Measurements from ENCODE around the gene ST6GALNAC6. TPM values are rescaled to one million over a fixed set of nuclear protein-coding genes. Genes with fewer than 3 reads are reported as not detected.

ST6GALNAC6 gene
- total and polyA plus RNA-seq, 10 of the 15 experiments (the other 5 are each of a cell fraction or from before 2014, with no cell fraction given): 0.40 to 27.0 (median 16.8) TPM

DNA sequence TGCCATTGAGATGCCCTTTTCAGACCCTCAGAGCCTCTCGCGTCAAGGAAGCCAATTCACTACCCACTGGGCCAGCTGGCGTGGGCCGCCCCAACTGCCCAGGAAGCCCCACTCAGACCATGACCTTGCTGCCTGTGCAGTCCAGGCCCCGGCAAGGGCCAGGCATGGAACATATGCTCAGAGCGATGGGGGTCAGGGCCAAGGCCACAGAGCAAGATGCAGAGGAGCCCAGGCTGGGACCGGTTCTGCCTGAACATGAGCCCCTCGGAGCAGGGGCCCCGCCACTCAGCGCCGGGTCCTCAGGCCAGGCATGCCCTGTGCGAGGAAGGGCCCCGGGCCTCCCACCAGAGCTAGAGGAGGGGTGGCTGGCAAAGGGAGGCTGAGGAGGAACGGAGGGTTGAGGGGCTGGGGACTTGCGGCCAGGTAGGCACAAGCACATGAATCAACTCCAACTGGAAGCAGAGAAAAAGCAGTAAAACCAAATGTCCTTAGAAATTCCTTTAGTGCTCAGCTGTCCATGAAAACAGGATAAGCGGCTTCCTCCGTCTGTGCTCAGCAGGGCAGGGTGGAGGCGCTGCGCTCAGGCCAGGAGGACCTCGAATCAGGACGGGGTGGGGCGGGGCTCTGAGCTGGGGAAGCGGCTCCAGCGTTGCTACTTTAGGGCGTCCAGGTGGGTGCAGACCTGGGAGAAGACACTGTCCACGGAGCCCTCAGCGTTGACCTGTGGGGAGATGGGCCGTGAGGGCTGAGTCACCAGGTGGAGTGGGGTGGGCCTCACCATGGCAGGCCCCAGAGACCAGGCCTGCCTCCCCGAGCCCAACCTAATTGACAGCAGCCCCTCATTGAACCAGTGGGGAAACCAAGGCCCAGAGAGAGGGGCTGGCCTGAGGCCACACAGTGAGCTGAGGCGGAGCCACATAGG is 31.8 kb downstream of the ST6GALNAC6 start:
- ATAC-seq (no peak), FAIRE-seq (no peak), DNase-seq (ENCODE audit: low read depth, low spot score) (no peak)
- H3K9me3 ChIP-seq (replicated peaks; ENCODE audit: control insufficient read depth, insufficient read depth, low read length): no peaks in the 10 kb centered on the region
- no peak overlapping the region for H3K9ac ChIP-seq (ENCODE audit: control insufficient read depth, insufficient read depth, low read length)
- H3K79me2 ChIP-seq (ENCODE audit: control insufficient read depth, insufficient read depth, low read length): no peaks in the 10 kb centered on the region
- H2AFZ ChIP-seq (ENCODE audit: control insufficient read depth, low read depth, low read length): no peak overlapping the region
- no TSS peak for BruUV-seq (replicated peaks)
- WGBS (ENCODE audit: insufficient coverage, insufficient replicate concordance, low lambda C conversion rate, missing lambda C conversion rate): 87% methylated on average over 29 of the region's 30 CpGs
- H3K4me3 ChIP-seq: no peak overlapping the region
- TF ChIP-seq NFXL1 (IDR thresholded peaks at IDR 0.05; ENCODE audit: borderline replicate concordance): no peak
- TF ChIP-seq SP1 (IDR thresholded peaks at IDR 0.05; ENCODE audit: low read depth, low read length): no peak
- TF ChIP-seq TARDBP (IDR thresholded peaks at IDR 0.05; ENCODE audit: borderline replicate concordance): no peak
- no peak for TF ChIP-seq RUNX3 (IDR thresholded peaks at IDR 0.05; ENCODE audit: low read length)
- TF ChIP-seq ZSCAN29 (IDR thresholded peaks at IDR 0.05): no peak
- no peak for TF ChIP-seq NR2C2 (IDR thresholded peaks at IDR 0.05; ENCODE audit: borderline replicate concordance, control insufficient read depth, insufficient read length, low read depth)
- TF ChIP-seq, protein P1, sequence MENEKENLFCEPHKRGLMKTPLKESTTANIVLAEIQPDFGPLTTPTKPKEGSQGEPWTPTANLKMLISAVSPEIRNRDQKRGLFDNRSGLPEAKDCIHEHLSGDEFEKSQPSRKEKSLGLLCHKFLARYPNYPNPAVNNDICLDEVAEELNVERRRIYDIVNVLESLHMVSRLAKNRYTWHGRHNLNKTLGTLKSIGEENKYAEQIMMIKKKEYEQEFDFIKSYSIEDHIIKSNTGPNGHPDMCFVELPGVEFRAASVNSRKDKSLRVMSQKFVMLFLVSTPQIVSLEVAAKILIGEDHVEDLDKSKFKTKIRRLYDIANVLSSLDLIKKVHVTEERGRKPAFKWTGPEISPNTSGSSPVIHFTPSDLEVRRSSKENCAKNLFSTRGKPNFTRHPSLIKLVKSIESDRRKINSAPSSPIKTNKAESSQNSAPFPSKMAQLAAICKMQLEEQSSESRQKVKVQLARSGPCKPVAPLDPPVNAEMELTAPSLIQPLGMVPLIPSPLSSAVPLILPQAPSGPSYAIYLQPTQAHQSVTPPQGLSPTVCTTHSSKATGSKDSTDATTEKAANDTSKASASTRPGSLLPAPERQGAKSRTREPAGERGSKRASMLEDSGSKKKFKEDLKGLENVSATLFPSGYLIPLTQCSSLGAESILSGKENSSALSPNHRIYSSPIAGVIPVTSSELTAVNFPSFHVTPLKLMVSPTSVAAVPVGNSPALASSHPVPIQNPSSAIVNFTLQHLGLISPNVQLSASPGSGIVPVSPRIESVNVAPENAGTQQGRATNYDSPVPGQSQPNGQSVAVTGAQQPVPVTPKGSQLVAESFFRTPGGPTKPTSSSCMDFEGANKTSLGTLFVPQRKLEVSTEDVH (IDR thresholded peaks at IDR 0.05; ENCODE audit: low read depth, partially characterized antibody): no peak
- TF ChIP-seq, protein P2, sequence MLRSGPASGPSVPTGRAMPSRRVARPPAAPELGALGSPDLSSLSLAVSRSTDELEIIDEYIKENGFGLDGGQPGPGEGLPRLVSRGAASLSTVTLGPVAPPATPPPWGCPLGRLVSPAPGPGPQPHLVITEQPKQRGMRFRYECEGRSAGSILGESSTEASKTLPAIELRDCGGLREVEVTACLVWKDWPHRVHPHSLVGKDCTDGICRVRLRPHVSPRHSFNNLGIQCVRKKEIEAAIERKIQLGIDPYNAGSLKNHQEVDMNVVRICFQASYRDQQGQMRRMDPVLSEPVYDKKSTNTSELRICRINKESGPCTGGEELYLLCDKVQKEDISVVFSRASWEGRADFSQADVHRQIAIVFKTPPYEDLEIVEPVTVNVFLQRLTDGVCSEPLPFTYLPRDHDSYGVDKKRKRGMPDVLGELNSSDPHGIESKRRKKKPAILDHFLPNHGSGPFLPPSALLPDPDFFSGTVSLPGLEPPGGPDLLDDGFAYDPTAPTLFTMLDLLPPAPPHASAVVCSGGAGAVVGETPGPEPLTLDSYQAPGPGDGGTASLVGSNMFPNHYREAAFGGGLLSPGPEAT (IDR thresholded peaks at IDR 0.05; ENCODE audit: low read depth): no peak
- no peak for TF ChIP-seq NBN (IDR thresholded peaks at IDR 0.05)
- no peak for TF ChIP-seq POU2F2 (IDR thresholded peaks at IDR 0.05; ENCODE audit: borderline replicate concordance, low read depth, low read length)
- no peak for TF ChIP-seq CHD1 (IDR thresholded peaks at IDR 0.05; ENCODE audit: low read depth, low read length)
- TF ChIP-seq, protein P3, sequence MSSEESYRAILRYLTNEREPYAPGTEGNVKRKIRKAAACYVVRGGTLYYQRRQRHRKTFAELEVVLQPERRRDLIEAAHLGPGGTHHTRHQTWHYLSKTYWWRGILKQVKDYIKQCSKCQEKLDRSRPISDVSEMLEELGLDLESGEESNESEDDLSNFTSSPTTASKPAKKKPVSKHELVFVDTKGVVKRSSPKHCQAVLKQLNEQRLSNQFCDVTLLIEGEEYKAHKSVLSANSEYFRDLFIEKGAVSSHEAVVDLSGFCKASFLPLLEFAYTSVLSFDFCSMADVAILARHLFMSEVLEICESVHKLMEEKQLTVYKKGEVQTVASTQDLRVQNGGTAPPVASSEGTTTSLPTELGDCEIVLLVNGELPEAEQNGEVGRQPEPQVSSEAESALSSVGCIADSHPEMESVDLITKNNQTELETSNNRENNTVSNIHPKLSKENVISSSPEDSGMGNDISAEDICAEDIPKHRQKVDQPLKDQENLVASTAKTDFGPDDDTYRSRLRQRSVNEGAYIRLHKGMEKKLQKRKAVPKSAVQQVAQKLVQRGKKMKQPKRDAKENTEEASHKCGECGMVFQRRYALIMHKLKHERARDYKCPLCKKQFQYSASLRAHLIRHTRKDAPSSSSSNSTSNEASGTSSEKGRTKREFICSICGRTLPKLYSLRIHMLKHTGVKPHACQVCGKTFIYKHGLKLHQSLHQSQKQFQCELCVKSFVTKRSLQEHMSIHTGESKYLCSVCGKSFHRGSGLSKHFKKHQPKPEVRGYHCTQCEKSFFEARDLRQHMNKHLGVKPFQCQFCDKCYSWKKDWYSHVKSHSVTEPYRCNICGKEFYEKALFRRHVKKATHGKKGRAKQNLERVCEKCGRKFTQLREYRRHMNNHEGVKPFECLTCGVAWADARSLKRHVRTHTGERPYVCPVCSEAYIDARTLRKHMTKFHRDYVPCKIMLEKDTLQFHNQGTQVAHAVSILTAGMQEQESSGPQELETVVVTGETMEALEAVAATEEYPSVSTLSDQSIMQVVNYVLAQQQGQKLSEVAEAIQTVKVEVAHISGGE (CRISPR knock-in tag; IDR thresholded peaks at IDR 0.05): no peak
- TF ChIP-seq SMAD1 (IDR thresholded peaks at IDR 0.05; ENCODE audit: low read depth, partially characterized antibody): no peak
- intact Hi-C loops (cut with micrococcal nuclease; ENCODE audit: unreplicated experiment): loop anchor here (5.0 kb wide), 1 partner anchor 80 kb away; the partner anchor contains the start of gene CDK9
- POLR2A ChIA-PET: interaction anchor here (0.6 kb wide), 1 partner anchor 11 kb away, joined by 3 read pairs; no protein-coding TSS in a partner anchor
- in situ Hi-C loops (cut with MboI): no loop called here
- H3K4me1 ChIP-seq (ENCODE audit: control insufficient read depth, insufficient read depth, low read length): peaks cover 23% of the 10 kb centered on the region
- RAD21 ChIA-PET (ENCODE audit: unreplicated experiment): interaction anchor here (0.6 to 1.4 kb wide), 2 partner anchors 16 to 133 kb away, joined by 3 to 4 read pairs; partner anchors contain the start of gene TOR2A
- H3K27ac ChIP-seq (ENCODE audit: control insufficient read depth, insufficient read depth): no peak overlapping the region
- no peaks in the 10 kb centered on the region for H3K27me3 ChIP-seq (replicated peaks in 1 of 2; ENCODE audit: control insufficient read depth in 2 of 2, insufficient read depth in 2 of 2, low read length in 1 of 2)
- CTCF ChIA-PET: interaction anchor here (1.4 to 6.2 kb wide), 3 partner anchors 31 to 132 kb away, joined by 3 to 91 read pairs (median 11); partner anchors contain the start of genes ST6GALNAC4 and TOR2A
- H3K36me3 ChIP-seq (ENCODE audit: control insufficient read depth in 2 of 2, insufficient read depth in 2 of 2, low read length in 1 of 2): no peaks in the 10 kb centered on the region
- SMC1A ChIA-PET (ENCODE audit: uncharacterized antibody, unreplicated experiment): interaction anchor here (1.6 kb wide), 1 partner anchor 48 kb away, joined by 7 read pairs; the partner anchor contains the start of gene ST6GALNAC4
- no peak overlapping the region for H3K4me2 ChIP-seq (ENCODE audit: control insufficient read depth, insufficient read depth)
- H4K20me1 ChIP-seq (ENCODE audit: control insufficient read depth, insufficient read depth): no peaks in the 10 kb centered on the region

Data from GM12878 (cell line).